ENCODE measurements around the gene CAPN10.

DNA sequence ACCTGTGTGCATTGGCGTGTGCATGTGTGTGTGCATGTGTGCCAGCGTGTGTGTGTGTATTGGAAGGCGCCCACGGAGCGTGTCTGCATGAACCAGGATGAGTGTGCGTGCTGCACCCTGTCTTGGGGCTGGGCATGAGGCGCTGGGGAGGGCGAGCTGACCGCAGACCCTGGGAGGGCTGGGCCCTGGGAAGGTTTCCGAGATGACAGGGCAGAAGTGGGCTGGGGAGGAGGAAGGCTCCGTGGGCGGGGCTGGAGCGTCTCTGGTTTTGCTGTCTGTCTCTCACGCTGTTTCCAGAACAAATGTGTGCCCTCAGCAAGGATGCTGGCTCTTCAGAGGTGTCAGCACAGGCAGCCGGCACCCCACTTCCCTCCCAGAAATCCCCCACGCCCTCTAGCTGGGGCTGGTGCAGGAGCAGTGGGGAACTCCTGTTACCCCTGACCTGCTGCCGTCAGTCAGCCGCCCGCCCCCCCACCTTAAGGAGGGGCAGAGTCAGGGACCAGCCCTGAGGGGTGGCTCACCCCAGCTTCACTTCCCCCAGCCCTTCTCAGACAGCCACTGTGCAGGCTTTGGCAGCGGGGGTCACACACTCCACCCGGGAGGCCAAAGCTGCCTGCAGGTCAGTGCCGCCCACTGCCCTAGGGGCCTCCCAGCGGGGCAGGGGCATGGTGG lies 38.6 kb downstream of the CAPN10 start, which contains the start of gene GPR35:
- TF ChIP-seq EZH2 (IDR thresholded peaks at IDR 0.05; ENCODE audit: insufficient read depth, low read length): no peak
- TF ChIP-seq, protein P1, sequence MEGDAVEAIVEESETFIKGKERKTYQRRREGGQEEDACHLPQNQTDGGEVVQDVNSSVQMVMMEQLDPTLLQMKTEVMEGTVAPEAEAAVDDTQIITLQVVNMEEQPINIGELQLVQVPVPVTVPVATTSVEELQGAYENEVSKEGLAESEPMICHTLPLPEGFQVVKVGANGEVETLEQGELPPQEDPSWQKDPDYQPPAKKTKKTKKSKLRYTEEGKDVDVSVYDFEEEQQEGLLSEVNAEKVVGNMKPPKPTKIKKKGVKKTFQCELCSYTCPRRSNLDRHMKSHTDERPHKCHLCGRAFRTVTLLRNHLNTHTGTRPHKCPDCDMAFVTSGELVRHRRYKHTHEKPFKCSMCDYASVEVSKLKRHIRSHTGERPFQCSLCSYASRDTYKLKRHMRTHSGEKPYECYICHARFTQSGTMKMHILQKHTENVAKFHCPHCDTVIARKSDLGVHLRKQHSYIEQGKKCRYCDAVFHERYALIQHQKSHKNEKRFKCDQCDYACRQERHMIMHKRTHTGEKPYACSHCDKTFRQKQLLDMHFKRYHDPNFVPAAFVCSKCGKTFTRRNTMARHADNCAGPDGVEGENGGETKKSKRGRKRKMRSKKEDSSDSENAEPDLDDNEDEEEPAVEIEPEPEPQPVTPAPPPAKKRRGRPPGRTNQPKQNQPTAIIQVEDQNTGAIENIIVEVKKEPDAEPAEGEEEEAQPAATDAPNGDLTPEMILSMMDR (IDR thresholded peaks at IDR 0.05; ENCODE audit: insufficient read depth, low read depth, low read length): no peak
